HL-60 (cell line): ENCODE data around the gene ZNF408.

ENCODE experiments used
- CTCF ChIP-seq: IDR thresholded peaks from one replicate; pipeline ENCODE4 v1.5.1; 2011; ENCODE audit warnings: low read length, control low read depth, inconsistent platforms; ENCODE audit not compliant: insufficient read depth
- SPI1 ChIP-seq: IDR thresholded peaks from 2 replicates; pipeline ENCODE4 v1.6.1; 2012; ENCODE audit warnings: low read depth, mild to moderate bottlenecking, borderline replicate concordance

DNA sequence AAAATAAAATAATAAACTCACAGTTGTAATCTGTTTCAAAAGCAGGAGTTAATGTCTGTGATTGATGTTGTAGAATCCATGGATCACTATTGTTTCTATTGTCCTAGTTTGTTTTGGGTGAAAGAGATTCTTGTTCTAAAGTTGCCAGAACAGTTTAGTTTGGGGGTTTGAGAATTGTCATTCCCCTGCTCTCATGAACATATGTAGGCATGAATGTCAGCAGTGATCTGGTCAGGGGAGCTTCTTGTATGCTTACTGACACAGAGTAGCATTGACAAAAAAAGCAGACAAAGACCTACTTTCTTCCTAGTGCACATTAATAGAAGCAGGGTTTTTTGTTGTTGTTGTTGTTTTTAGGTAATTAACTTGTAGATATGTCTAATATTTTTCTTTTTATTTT lies 39.0 kb upstream of the ZNF408 start:
- no peak for TF ChIP-seq CTCF
- TF ChIP-seq SPI1: no peak
